HG02938 (cell line): ENCODE results near the gene BNIPL.

Source experiments
- ATAC-seq: cut with Tn5 transposase; IDR thresholded peaks from one replicate; pipeline ENCODE4 v1.9.1; 2021; ENCODE audit warnings: mild to moderate bottlenecking, moderate library complexity; ENCODE audit not compliant: unreplicated experiment

Gene BNIPL

GRCh38 chr1:151056149-151056548, 19.8 kb downstream of the BNIPL start:
- ATAC-seq = no peak

DNA sequence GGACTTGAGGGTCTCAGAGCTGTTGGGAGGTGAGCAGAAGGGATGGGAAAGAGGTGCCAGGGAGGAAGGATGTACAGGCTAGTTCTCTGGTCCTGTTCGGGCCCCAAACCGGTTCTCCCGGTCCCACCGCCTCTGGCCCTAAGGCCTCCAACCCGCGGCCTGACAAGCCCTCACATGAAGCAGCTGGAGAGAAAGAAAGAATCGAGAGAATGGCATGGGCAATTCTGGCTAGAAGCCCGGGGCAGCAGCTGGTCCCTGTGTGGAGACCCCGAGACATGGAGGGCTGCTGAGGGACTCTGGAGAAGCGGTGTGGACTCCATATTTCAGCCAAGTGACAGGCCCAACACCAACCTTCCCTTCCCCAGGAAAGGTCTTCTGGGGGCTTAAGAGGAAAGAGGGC, 22.3 kb downstream of the BNIPL start:
- no peak for ATAC-seq

GRCh38 chr1:151059109-151060006, 23.0 kb downstream of the BNIPL start, which contains the start of gene CDC42SE1:
TSS of gene CDC42SE1 (minus strand) at chr1:151059622. CDS start at chr1:151055730, 3,892 bp downstream.
- peak; percentile 72 for ATAC-seq

DNA sequence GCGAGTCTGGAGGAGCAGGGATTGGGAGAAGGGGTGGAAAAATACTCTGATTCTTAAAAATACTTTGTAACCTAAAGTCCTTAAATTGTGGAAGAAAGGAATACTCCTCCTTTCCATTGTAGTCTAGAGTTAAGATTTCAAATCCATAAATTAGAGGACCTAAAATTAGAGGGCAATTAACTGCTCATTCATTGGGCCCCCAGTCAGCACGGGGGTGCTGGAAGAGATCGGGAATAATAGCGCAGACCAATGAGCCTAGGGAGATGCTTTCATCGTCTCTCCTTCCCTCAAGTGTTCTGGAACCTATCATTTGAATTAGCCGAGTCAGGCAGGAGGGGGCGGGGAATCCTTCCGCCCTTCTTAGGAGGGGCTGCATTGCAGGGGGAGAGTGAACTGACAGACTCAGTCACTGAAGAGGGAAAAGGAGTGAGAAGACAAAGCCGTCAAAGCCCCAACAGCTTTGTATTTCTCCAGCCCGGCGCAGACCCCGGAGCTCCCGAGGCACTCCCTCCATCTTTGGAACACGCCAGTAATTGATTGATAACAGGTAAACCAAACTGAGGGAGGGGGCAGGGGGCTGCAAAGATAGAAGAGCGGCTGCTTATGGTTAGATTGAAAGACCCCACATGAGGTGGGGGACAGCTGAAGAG, 23.7 kb downstream of the BNIPL start, which contains the start of gene MLLT11:
Gene MLLT11 (plus strand): TSS at position 391 of the 650 bp plus-strand sequence. CDS start 6,828 bp downstream, outside the sequence.
- ATAC-seq = no peak

- no peak for ATAC-seq
These were observed 24.5 kb downstream of the BNIPL start for GRCh38 chr1:151060657-151061421.

DNA sequence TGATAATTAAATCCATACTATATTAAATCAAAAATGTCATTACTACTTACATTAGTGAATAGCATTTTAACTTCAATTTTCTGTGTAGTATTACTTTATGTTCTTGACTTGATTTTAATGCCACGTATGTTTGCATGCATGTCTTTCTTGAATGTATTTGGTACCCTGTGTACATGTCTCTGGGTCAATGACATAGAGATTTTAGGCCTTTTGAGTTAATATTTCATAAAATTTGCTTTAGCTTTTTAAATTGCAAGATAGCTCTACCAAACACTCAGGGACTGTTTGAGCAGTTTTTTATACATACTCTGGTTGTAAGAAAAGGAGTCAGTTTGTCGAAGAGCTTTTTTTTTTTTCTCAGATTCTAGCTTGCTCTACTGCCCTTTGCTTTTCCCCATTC, 25.3 kb downstream of the BNIPL start:
- no peak for ATAC-seq

DNA sequence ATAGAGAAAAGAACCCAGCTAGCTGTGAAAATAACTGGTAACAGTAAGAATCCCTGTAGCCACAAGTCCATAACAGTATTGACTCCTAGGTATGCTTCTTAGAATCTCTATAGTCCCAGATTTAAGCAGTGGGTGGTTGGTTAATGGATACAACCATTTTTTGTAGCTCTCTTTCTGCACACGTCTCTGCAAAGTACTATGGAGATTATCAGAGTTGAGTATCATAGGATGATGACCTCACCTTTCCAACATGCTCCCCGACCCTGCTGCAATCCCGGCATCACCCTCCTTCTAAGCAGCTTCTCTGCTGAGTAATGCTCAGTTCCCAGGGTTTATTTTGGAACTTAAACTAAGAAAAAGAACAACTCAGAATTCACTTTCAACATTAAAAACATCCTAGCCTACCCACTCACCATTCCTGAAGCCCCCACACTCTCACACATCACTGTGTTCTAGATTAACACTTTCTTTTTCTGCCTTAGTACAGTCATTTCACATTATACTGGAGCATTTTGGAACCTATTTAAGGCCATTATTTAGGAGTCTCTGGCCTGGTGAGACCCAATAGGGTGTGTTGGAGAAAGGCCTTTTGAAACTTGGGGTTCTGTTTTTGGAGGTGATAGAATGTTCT, 26.5 kb downstream of the BNIPL start:
- no peak for ATAC-seq

DNA sequence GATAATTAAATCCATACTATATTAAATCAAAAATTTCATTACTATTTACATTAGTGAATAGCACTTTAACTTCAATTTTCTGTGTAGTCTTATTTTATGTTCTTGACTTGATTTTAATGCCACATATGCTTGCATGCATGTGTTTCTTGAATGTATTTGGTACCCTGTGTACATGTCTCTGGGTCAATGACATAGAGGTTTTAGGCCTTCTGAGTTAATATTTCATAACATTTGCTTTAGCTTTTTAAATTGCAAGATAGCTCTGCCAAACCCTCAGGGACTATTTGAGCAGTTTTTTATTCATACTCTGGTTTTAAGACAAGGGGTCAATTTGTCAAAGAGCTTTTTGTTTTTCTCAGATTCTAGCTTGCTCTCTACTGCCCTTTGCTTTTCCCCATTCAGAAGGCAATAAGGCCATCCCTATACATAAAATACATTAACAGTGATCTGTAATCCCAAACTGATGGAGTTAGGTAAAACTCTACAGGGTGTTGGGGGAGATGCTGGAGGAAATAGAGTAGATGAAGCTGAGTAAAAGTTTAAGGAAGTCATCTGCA, 28.8 kb downstream of the BNIPL start:
- ATAC-seq = no peak

DNA sequence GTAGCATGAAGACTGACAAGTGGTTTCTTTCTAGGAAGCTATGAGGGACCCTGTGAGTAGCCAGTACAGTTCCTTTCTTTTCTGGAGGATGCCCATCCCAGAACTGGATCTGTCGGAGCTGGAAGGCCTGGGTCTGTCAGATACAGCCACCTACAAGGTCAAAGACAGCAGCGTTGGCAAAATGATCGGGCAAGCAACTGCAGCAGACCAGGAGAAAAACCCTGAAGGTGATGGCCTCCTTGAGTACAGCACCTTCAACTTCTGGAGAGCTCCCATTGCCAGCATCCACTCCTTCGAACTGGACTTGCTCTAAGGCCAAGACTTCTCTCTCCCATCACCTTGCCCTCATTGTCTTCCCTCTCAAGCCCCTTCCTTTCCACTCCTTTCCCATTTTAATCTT, 30.8 kb downstream of the BNIPL start:
- no peak for ATAC-seq

DNA sequence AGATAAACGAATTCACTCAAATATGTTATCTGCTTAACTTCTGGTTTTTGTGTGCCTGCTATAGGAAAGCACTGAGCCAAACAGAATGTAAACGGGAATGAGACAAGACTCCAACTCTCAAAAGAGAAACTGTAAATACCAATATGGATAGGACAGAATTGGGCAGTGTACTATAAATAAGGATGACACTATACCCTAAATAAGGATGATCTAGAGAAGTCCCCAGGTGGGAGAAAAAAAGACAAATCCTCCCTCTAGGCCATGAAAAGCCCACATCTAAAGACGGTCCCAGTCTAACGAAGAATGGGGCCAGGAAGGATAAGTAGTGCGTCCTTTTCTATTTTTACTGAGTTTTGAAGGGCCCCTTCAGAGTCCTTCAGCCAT, 32.7 kb downstream of the BNIPL start:
- ATAC-seq = no peak

- peak; percentile 58 for ATAC-seq
These were observed 34.3 kb downstream of the BNIPL start, which contains the start of gene GABPB2 for GRCh38 chr1:151070474-151071276. TSS of gene GABPB2 (plus strand) at chr1:151070761. CDS start at chr1:151088190, 17,429 bp downstream.

- no peak for ATAC-seq
These were observed 35.8 kb downstream of the BNIPL start for GRCh38 chr1:151072224-151072623.

DNA sequence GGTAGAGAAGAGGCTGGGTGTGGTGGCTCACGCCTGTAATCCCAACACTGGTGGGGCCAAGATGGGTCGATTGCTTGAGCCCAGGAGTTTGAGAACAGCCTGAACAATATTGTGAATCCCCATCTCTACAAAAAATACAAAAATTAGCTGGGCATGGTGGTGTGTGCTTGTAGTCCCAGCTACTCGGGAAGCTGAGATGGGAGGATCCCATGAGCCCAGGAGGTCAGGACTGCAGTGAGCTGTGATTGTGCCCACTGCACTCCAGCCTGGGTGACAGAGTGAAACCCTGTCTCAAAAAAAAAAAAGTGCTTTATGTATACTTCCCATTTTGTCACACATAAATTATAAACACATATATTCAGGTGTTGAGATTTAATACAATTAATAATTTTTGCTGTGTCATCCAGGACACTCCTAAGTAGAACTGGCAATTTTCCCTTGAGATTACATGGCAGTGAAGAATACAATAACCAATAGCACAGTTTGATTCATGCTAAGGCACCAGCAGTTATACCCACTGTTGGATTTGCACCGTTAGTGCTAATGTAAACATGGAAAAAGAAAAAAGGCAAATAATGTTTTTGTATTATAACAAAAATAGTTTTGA, 49.7 kb downstream of the BNIPL start:
- ATAC-seq = no peak
